ENCODE results near the gene ITPR2. TPM values are rescaled to one million over a fixed set of nuclear protein-coding genes. Genes with fewer than 3 reads are reported as not detected.

Gene ITPR2
- total RNA-seq, 1 donor from 2014 or later, result 12.5 TPM

DNA sequence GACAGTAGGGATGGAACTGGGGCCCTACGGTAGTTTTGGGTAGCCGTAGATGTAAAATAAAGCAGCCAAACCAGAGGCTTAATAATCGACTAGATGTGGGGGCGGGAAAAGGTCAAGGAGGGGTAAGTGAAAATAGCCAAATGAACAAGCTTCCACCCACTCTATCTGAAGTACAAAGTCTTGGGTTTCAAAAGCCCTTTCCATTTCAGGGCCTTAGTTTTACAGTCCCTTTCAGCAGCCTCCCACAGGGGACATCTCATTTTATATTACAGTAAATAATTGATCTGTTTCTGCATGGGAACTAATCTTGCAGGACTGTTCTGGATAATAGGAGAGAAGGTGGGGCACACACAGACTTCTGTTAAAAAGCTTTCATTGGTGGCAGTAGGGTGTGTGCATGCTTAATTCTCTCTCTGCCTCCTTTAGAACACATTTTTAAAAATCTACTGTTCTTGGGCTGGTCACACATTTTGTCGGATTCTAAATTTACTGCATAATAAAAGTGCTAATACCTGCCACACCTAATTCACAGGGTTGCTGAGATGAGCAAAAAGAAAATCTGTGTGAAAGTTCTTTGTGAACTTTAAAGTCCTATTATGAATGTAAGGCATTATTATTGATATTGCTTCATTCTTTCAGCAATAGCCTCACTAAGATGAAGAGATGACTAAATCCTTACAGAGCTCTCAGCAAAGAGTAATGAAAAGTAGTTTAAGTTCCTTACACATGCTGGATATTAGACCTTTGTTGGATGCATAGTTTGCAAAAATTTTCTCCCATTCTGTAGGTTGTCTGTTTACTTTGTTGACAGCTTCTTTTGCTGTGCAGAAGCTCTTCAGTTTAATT is 104.6 kb downstream of the ITPR2 start:
- Histone ChIP-seq H3K9me3 (no peaks in the 10 kb centered on the region), H3K4me3 (no peak overlapping the region), H3K27ac (no peak overlapping the region), H3K36me3 (no peaks in the 10 kb centered on the region), H3K27me3 (no peaks in the 10 kb centered on the region), H3K4me1 (peaks cover under 1 to 7% of the 10 kb centered on the region in 2 donors)
- TF ChIP-seq, protein P1, sequence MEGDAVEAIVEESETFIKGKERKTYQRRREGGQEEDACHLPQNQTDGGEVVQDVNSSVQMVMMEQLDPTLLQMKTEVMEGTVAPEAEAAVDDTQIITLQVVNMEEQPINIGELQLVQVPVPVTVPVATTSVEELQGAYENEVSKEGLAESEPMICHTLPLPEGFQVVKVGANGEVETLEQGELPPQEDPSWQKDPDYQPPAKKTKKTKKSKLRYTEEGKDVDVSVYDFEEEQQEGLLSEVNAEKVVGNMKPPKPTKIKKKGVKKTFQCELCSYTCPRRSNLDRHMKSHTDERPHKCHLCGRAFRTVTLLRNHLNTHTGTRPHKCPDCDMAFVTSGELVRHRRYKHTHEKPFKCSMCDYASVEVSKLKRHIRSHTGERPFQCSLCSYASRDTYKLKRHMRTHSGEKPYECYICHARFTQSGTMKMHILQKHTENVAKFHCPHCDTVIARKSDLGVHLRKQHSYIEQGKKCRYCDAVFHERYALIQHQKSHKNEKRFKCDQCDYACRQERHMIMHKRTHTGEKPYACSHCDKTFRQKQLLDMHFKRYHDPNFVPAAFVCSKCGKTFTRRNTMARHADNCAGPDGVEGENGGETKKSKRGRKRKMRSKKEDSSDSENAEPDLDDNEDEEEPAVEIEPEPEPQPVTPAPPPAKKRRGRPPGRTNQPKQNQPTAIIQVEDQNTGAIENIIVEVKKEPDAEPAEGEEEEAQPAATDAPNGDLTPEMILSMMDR (IDR thresholded peaks at IDR 0.05), result no peak
- intact Hi-C loops (cut with DNase I), result no loop called here
- no peak for DNase-seq (ENCODE audit: low spot score in 2 of 2)

DNA sequence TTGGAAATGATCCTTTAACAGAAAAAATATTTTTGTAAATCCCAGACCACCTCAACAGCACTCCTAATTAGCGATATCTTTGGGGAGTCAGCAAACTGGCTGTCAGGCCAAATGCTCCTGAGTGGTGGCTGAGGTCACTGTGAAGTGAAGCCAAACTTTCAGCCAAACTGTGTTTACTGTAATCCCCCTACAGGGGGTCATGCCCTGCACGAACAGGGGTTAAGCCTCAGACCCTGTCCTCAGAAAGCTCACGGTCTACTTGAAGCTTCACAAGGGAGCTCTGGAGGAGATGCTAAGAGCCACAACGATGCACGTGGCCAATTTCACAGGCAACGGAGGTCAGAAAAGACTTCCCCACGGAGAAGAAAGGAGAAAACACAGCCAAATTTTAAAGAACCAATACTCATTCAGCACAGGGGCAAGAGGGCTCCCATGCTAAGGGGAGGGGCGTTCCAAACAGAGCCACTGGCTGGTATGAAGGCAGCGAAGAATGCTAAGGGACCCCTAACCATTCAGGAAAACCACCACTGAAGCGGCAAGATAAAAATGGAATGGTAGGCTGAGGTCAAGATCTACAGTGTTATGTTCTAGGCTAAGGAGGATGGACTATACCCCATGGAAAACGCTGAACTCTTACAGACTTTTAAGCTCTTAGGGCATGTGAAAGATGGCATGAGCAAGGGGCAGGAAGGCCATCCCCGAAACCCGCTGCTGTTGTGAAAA is 105.4 kb downstream of the ITPR2 start:
- H3K4me1 ChIP-seq, result peaks cover 3 to 14% of the 10 kb centered on the region in 2 donors
- H3K27me3 ChIP-seq, result no peaks in the 10 kb centered on the region
- H3K4me3 ChIP-seq, result no peak overlapping the region
- H3K36me3 ChIP-seq, result no peaks in the 10 kb centered on the region
- TF ChIP-seq, protein P1 (IDR thresholded peaks at IDR 0.05), result no peak
- H3K9me3 ChIP-seq, result no peaks in the 10 kb centered on the region
- DNase-seq (ENCODE audit: low spot score in 2 of 2), result no peak
- H3K27ac ChIP-seq, result no peak overlapping the region
- intact Hi-C loops (cut with DNase I), result no loop called here

DNA sequence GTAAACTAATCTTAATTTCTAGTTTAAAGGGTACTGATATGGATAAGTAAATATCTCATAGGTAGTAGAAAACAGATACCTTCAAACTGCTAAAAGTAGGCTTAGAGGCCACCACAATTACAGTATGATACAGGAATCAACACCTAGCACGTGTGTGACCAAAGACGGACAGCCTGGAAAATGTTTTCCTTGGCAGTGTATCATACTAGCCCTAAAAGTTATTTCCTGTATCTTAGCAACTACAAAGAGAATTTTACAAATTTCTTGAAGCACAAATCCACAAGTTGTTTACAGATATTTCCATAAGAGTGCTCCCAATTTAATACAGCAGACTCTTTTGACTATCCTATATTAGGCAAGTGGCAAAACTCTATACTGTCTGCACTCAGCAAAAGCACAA is 106.0 kb downstream of the ITPR2 start:
- Histone ChIP-seq H3K36me3 (no peaks in the 10 kb centered on the region), H3K4me1 (peaks cover 3 to 16% of the 10 kb centered on the region in 2 donors), H3K9me3 (no peaks in the 10 kb centered on the region), H3K27me3 (no peaks in the 10 kb centered on the region), H3K27ac (no peak overlapping the region), H3K4me3 (no peak overlapping the region)
- intact Hi-C loops (cut with DNase I), result no loop called here
- no peak for DNase-seq (ENCODE audit: low spot score in 2 of 2)
- TF ChIP-seq, protein P1 (IDR thresholded peaks at IDR 0.05), result no peak

DNA sequence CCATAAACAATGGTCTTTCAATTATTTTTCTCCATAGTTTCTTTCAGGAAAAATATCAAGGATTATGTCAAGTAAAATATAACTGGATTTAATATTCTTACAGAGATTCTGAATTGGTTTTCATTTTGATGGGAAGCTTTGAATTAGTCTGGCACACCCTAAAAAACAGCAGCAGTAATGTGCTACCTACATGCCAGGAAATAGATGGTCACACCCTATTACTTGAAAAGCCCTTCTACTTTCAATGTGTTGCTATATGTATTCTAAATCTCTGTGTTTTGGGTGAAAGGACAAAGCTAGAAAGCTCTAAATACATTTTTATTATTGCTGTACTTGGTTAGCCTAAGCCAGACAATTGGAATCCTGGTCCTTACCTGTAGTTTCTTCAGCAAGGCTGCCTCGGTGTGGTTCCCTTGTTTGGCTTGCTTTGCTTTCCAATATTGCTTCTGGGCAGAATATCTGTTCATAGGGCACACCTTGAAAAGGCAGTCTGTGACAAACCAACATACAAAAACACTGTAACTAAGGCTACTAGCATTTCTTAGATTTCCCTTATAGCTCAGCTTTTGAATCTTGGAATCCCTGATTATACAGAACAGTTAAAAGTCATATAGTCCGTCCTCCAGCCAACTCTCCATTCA is 107.6 kb downstream of the ITPR2 start:
- Histone ChIP-seq H3K36me3 (no peaks in the 10 kb centered on the region), H3K9me3 (no peaks in the 10 kb centered on the region), H3K27ac (no peak overlapping the region), H3K4me3 (no peak overlapping the region), H3K27me3 (no peaks in the 10 kb centered on the region), H3K4me1 (peaks cover 3 to 16% of the 10 kb centered on the region in 2 donors)
- no peak for DNase-seq (ENCODE audit: low spot score in 2 of 2)
- intact Hi-C loops (cut with DNase I), result no loop called here
- TF ChIP-seq, protein P1 (IDR thresholded peaks at IDR 0.05), result no peak

DNA sequence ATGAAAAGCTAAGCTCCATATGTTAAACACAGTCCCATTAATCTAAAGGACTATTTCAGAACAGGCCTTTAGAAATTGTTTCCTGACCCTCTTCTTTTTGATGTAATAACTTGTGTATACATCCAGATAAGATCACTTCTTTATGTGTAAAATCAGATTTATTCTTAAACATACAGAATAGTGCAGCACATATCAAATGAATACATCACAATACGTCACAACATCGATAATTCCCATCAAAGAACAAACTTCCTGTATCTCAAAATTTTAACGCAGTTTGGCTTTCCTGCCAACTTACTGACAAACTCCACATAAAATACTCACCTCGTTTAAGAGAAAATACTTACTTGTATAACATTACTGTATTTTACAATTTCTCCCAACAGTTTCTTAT is 108.7 kb downstream of the ITPR2 start:
- no peak for DNase-seq (ENCODE audit: low spot score in 2 of 2)
- Histone ChIP-seq H3K4me3 (no peak overlapping the region), H3K27me3 (no peaks in the 10 kb centered on the region), H3K27ac (peak overlapping the region; percentile 49 to 63), H3K9me3 (no peaks in the 10 kb centered on the region), H3K4me1 (peaks cover 3 to 16% of the 10 kb centered on the region in 2 donors), H3K36me3 (no peaks in the 10 kb centered on the region)
- TF ChIP-seq, protein P1 (IDR thresholded peaks at IDR 0.05), result no peak
- intact Hi-C loops (cut with DNase I), result loop anchor here (5.0 kb wide), 1 partner anchor 108 kb away; the partner anchor contains the start of gene ITPR2

All from ascending aorta (tissue), 2 donors.